ENCODE measurements around the gene NDRG4. TPM values are rescaled to one million over a fixed set of nuclear protein-coding genes. Genes with fewer than 3 reads are reported as not detected.
A peak's percentile ranks its signal among the peaks of the same experiment; 100 is the strongest.

NDRG4 gene
- total and polyA plus RNA-seq, 2 of the 13 experiments (the other 11 are each of a cell fraction or from before 2014, with no cell fraction given): 1.7 to 2.7 TPM

DNA sequence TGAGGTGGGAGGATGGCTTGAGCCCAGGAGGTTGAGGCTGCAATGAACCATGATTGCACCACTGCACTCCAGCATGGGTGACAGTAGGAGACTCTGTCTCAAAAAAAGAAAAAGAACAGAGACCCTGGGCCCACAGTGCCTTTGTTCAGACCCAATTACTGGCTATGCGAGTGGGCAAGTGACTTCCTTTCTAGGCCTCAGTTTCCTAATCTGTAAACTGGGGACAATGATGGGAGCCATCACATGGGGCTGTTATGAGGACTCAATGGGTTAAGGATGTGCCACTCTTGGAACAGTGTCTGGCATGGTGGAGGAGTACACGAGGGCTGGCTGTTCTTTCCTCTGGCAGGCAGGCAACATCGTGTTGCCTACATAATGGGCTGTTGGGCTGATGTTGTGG, 47.3 kb upstream of the NDRG4 start:
- intact Hi-C loops (cut with micrococcal nuclease; ENCODE audit: unreplicated experiment) (no loop called here), in situ Hi-C loops (cut with HindIII; ENCODE audit: extremely low pct_ligation_motif_present, low pct_unique_long_range_greater_than_20kb) (no loop called here)
- no peaks in the 10 kb centered on the region for H3K27me3 ChIP-seq (ENCODE audit: control insufficient read depth in 1 of 2, insufficient read depth in 2 of 2, low read length in 2 of 2)
- no peaks in the 10 kb centered on the region for H3K79me2 ChIP-seq (ENCODE audit: insufficient read depth, low read length)
- H3K4me1 ChIP-seq (ENCODE audit: insufficient read depth, low read length): peaks cover 65% of the 10 kb centered on the region
- no peak for ATAC-seq
- WGBS (ENCODE audit: low lambda C conversion rate): 95% methylated on average over 1 of the region's 3 CpGs
- H3K9ac ChIP-seq (ENCODE audit: insufficient read depth, low read depth, low read length): no peak overlapping the region
- H3K27ac ChIP-seq (ENCODE audit: extremely low read length, insufficient read depth, low read length): no peak overlapping the region
- ChIA-PET CTCF (ENCODE audit: low intra/inter-chr PET ratio, low total read pairs) (no interaction called here), POLR2A (interaction anchor here (0.6 to 1.1 kb wide), 2 partner anchors 60 to 428 kb away, joined by 3 to 5 read pairs; partner anchors contain the start of gene GINS3)
- BruUV-seq (replicated peaks): no TSS peak
- no peak for FAIRE-seq
- DNase-seq (ENCODE audit: low spot score): no peak
- H3K36me3 ChIP-seq (replicated peaks in 1 of 2; ENCODE audit: control insufficient read depth in 1 of 2, insufficient read depth in 2 of 2, low read length in 2 of 2): no peaks in the 10 kb centered on the region
- TF ChIP-seq, protein P1, sequence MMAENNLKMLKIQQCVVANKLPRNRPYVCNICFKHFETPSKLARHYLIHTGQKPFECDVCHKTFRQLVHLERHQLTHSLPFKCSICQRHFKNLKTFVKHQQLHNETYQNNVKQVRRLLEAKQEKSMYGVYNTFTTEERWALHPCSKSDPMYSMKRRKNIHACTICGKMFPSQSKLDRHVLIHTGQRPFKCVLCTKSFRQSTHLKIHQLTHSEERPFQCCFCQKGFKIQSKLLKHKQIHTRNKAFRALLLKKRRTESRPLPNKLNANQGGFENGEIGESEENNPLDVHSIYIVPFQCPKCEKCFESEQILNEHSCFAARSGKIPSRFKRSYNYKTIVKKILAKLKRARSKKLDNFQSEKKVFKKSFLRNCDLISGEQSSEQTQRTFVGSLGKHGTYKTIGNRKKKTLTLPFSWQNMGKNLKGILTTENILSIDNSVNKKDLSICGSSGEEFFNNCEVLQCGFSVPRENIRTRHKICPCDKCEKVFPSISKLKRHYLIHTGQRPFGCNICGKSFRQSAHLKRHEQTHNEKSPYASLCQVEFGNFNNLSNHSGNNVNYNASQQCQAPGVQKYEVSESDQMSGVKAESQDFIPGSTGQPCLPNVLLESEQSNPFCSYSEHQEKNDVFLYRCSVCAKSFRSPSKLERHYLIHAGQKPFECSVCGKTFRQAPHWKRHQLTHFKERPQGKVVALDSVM (CRISPR knock-in tag; IDR thresholded peaks at IDR 0.05): peak; percentile 39; the same call in 1 of the 2 replicates
- no peak for TF ChIP-seq GABPA (IDR thresholded peaks at IDR 0.05; ENCODE audit: low read depth, low read length)
- TF ChIP-seq GABPA (CRISPR knock-in tag; IDR thresholded peaks at IDR 0.05; ENCODE audit: low read depth): no peak
- peak; percentile 76 for TF ChIP-seq ZNF629 (CRISPR knock-in tag; conservative IDR thresholded peaks at IDR 0.05)
- H3K4me3 ChIP-seq (replicated peaks in 1 of 3; ENCODE audit: insufficient read depth in 1 of 3, low read depth in 2 of 3, low read length in 3 of 3): no peak overlapping the region
- no peak overlapping the region for H2AFZ ChIP-seq (ENCODE audit: low read length)
- H4K20me1 ChIP-seq (ENCODE audit: insufficient read depth, low read length): no peaks in the 10 kb centered on the region
- H3K9me3 ChIP-seq (ENCODE audit: low read length): no peaks in the 10 kb centered on the region
- H3K4me2 ChIP-seq (ENCODE audit: low read depth, low read length): no peak overlapping the region

- no peak for FAIRE-seq
- H3K36me3 ChIP-seq (replicated peaks in 1 of 2; ENCODE audit: control insufficient read depth in 1 of 2, insufficient read depth in 2 of 2, low read length in 2 of 2): no peaks in the 10 kb centered on the region
- no peak for ATAC-seq
- ChIA-PET CTCF (ENCODE audit: low intra/inter-chr PET ratio, low total read pairs) (no interaction called here), POLR2A (no interaction called here)
- WGBS (ENCODE audit: low lambda C conversion rate): 17% methylated on average over 2 of the region's 2 CpGs
- DNase-seq (ENCODE audit: low spot score): no peak
- in situ Hi-C loops (cut with HindIII; ENCODE audit: extremely low pct_ligation_motif_present, low pct_unique_long_range_greater_than_20kb) (no loop called here), intact Hi-C loops (cut with micrococcal nuclease; ENCODE audit: unreplicated experiment) (no loop called here)
- H3K9me3 ChIP-seq (ENCODE audit: low read length): no peaks in the 10 kb centered on the region
- H3K9ac ChIP-seq (ENCODE audit: insufficient read depth, low read depth, low read length): no peak overlapping the region
- H3K4me3 ChIP-seq (replicated peaks in 1 of 3; ENCODE audit: insufficient read depth in 1 of 3, low read depth in 2 of 3, low read length in 3 of 3): no peak overlapping the region
- BruUV-seq (replicated peaks): no TSS peak
- H3K4me2 ChIP-seq (ENCODE audit: low read depth, low read length): no peak overlapping the region
- no peaks in the 10 kb centered on the region for H4K20me1 ChIP-seq (ENCODE audit: insufficient read depth, low read length)
- no peaks in the 10 kb centered on the region for H3K79me2 ChIP-seq (ENCODE audit: insufficient read depth, low read length)
- H3K27ac ChIP-seq (ENCODE audit: extremely low read length, insufficient read depth, low read length): no peak overlapping the region
- H2AFZ ChIP-seq (ENCODE audit: low read length): no peak overlapping the region
- H3K27me3 ChIP-seq (ENCODE audit: control insufficient read depth in 1 of 2, insufficient read depth in 2 of 2, low read length in 2 of 2): no peaks in the 10 kb centered on the region
- H3K4me1 ChIP-seq (ENCODE audit: insufficient read depth, low read length): peaks cover 64% of the 10 kb centered on the region
- TF ChIP-seq ZNF24 (IDR thresholded peaks at IDR 0.05): peak; percentile 32; the same call in 1 of the 2 replicates
- TF ChIP-seq CSRNP1 (CRISPR knock-in tag; IDR thresholded peaks at IDR 0.05): no peak
- TF ChIP-seq IRF2 (CRISPR knock-in tag; IDR thresholded peaks at IDR 0.05): no peak
- no peak for TF ChIP-seq ARNT (IDR thresholded peaks at IDR 0.05)
- TF ChIP-seq DMTF1 (CRISPR knock-in tag; IDR thresholded peaks at IDR 0.05): no peak
- TF ChIP-seq CBFB (CRISPR knock-in tag; IDR thresholded peaks at IDR 0.05): no peak
- no peak for TF ChIP-seq SALL2 (CRISPR knock-in tag; IDR thresholded peaks at IDR 0.05)
- no peak for TF ChIP-seq E2F1 (CRISPR knock-in tag; IDR thresholded peaks at IDR 0.05)
- TF ChIP-seq KLF9 (CRISPR knock-in tag; IDR thresholded peaks at IDR 0.05; ENCODE audit: low read depth): no peak
Observed at GRCh38 chr16:58454178-58454577, 45.8 kb upstream of the NDRG4 start.
